ACC112 (cell line): ENCODE measurements around the gene YES1.
A peak's percentile ranks its signal among the peaks of the same experiment; 100 is the strongest.

Experiments used
- H2AFZ ChIP-seq: fragments of 200-600 bp; sonication (generic); one replicate; pipeline ENCODE4 v1.6.0; 2017; ENCODE audit warnings: antibody characterized with exemption, low read length; ENCODE audit not compliant: unreplicated experiment
- H3K27ac ChIP-seq: fragments of 200-600 bp; sonication (generic); 2 replicates; pipeline ENCODE4 v1.5.1; 2014; ENCODE audit warnings: low read depth, mild to moderate bottlenecking, antibody characterized with exemption, low read length, moderate library complexity
- H3K27me3 ChIP-seq: fragments of 200-600 bp; sonication (generic); 2 replicates; pipeline ENCODE4 v1.6.1; 2014; ENCODE audit warnings: mild to moderate bottlenecking, antibody characterized with exemption, low read length, moderate library complexity, mixed read lengths; ENCODE audit not compliant: insufficient read depth
- H3K36me3 ChIP-seq: fragments of 200-600 bp; sonication (generic); 2 replicates; pipeline ENCODE4 v1.6.1; 2016; ENCODE audit warnings: mild to moderate bottlenecking, antibody characterized with exemption, low read length, moderate library complexity, mixed read lengths; ENCODE audit not compliant: insufficient read depth
- H3K4me1 ChIP-seq: fragments of 200-600 bp; sonication (generic); one replicate; pipeline ENCODE4 v1.6.1; 2016; ENCODE audit warnings: low read length, mixed read lengths; ENCODE audit not compliant: insufficient read depth, unreplicated experiment, control insufficient read depth
- H3K4me3 ChIP-seq: fragments of 200-600 bp; sonication (generic); 2 replicates; pipeline ENCODE4 v1.5.1; 2014; ENCODE audit warnings: mild to moderate bottlenecking, low read depth, low read length
- H3K79me2 ChIP-seq: fragments of 200-600 bp; sonication (generic); one replicate; pipeline ENCODE4 v1.6.0; 2016; ENCODE audit warnings: low read length; ENCODE audit not compliant: control insufficient read depth, unreplicated experiment, insufficient read depth

YES1 gene

GRCh38 chr18:811892-812375 is at the start of gene YES1:
Gene YES1 (minus strand): TSS chr18:812242. CDS start chr18:756827, 55,415 bp downstream.
- Histone ChIP-seq H2AFZ (peak within 1 kb of the TSS; percentile 94), H3K79me2 (peaks cover 48% of the 10 kb centered on the region), H3K4me1 (peaks cover 25% of the 10 kb centered on the region), H3K27ac (peak within 1 kb of the TSS; percentile 81), H3K36me3 (no peaks in the 10 kb centered on the region), H3K27me3 (no peaks in the 10 kb centered on the region), H3K4me3 (peak within 1 kb of the TSS; percentile 96)

- Histone ChIP-seq H3K27me3 (no peaks in the 10 kb centered on the region), H3K36me3 (no peaks in the 10 kb centered on the region), H3K27ac (no peak overlapping the region), H3K79me2 (no peaks in the 10 kb centered on the region), H3K4me1 (no peaks in the 10 kb centered on the region), H3K4me3 (no peak overlapping the region), H2AFZ (no peak overlapping the region)
Measured at GRCh38 chr18:857986-858385, 45.9 kb upstream of the YES1 start.

- Histone ChIP-seq H3K27me3 (no peaks in the 10 kb centered on the region), H3K4me3 (no peak overlapping the region), H3K79me2 (no peaks in the 10 kb centered on the region), H3K27ac (no peak overlapping the region), H3K36me3 (no peaks in the 10 kb centered on the region), H3K4me1 (no peaks in the 10 kb centered on the region), H2AFZ (no peak overlapping the region)
Measured at GRCh38 chr18:853471-853870, 41.4 kb upstream of the YES1 start.

- Histone ChIP-seq H3K79me2 (no peaks in the 10 kb centered on the region), H3K27ac (no peak overlapping the region), H2AFZ (no peak overlapping the region)
Measured at GRCh38 chr18:850960-851359, 38.9 kb upstream of the YES1 start.

GRCh38 chr18:849021-849420 is 37.0 kb upstream of the YES1 start:
- Histone ChIP-seq H3K4me1 (peaks cover 18% of the 10 kb centered on the region), H2AFZ (no peak overlapping the region)

More at GRCh38 chr18:850960-851359, 38.9 kb upstream of the YES1 start:
- H3K36me3 ChIP-seq = no peaks in the 10 kb centered on the region
- no peak overlapping the region for H3K4me3 ChIP-seq
- H3K27me3 ChIP-seq = no peaks in the 10 kb centered on the region
- peaks cover 6% of the 10 kb centered on the region for H3K4me1 ChIP-seq

GRCh38 chr18:848062-848861 is 36.2 kb upstream of the YES1 start:
- Histone ChIP-seq H3K79me2 (no peaks in the 10 kb centered on the region), H3K4me1 (peaks cover 18% of the 10 kb centered on the region), H3K4me3 (no peak overlapping the region), H3K27ac (no peak overlapping the region), H3K27me3 (no peaks in the 10 kb centered on the region), H2AFZ (no peak overlapping the region), H3K36me3 (no peaks in the 10 kb centered on the region)

More at GRCh38 chr18:849021-849420, 37.0 kb upstream of the YES1 start:
- Histone ChIP-seq H3K27ac (no peak overlapping the region), H3K27me3 (no peaks in the 10 kb centered on the region), H3K4me3 (no peak overlapping the region), H3K36me3 (no peaks in the 10 kb centered on the region), H3K79me2 (no peaks in the 10 kb centered on the region)

GRCh38 chr18:845152-845819 is 33.2 kb upstream of the YES1 start:
- peaks cover 27% of the 10 kb centered on the region for H3K4me1 ChIP-seq
- H3K27ac ChIP-seq = peak overlapping the region; percentile 58
- H3K4me3 ChIP-seq = peak overlapping the region; percentile 17; the same call in 1 of the 2 replicates
- H3K36me3 ChIP-seq = no peaks in the 10 kb centered on the region
- no peaks in the 10 kb centered on the region for H3K27me3 ChIP-seq
- H3K79me2 ChIP-seq = no peaks in the 10 kb centered on the region
- peak overlapping the region; percentile 6 for H2AFZ ChIP-seq

GRCh38 chr18:841647-842370 is 29.8 kb upstream of the YES1 start:
- peak overlapping the region; percentile 17 for H2AFZ ChIP-seq
- H3K79me2 ChIP-seq = no peaks in the 10 kb centered on the region
- no peak overlapping the region for H3K27ac ChIP-seq
- H3K27me3 ChIP-seq = no peaks in the 10 kb centered on the region
- H3K36me3 ChIP-seq = no peaks in the 10 kb centered on the region
- H3K4me3 ChIP-seq = no peak overlapping the region
- peaks cover 35% of the 10 kb centered on the region for H3K4me1 ChIP-seq

GRCh38 chr18:840516-840915 is 28.5 kb upstream of the YES1 start:
- H3K27ac ChIP-seq = no peak overlapping the region
- H3K79me2 ChIP-seq = no peaks in the 10 kb centered on the region
- no peak overlapping the region for H3K4me3 ChIP-seq
- H3K27me3 ChIP-seq = no peaks in the 10 kb centered on the region
- H3K36me3 ChIP-seq = no peaks in the 10 kb centered on the region
- H3K4me1 ChIP-seq = peaks cover 25% of the 10 kb centered on the region
- H2AFZ ChIP-seq = no peak overlapping the region

GRCh38 chr18:840023-840408 is 28.0 kb upstream of the YES1 start:
- H3K27ac ChIP-seq = no peak overlapping the region
- H3K4me3 ChIP-seq = no peak overlapping the region
- H3K79me2 ChIP-seq = no peaks in the 10 kb centered on the region
- H3K27me3 ChIP-seq = no peaks in the 10 kb centered on the region
- no peaks in the 10 kb centered on the region for H3K36me3 ChIP-seq
- H3K4me1 ChIP-seq = peaks cover 20% of the 10 kb centered on the region
- H2AFZ ChIP-seq = no peak overlapping the region
